GM23338 (cell line): ENCODE results near the gene ADGRF3. TPM values are rescaled to one million over a fixed set of nuclear protein-coding genes. Genes with fewer than 3 reads are reported as not detected.

Experiments used
- ATAC-seq: fragments of 200-7000 bp; cut with Tn5 transposase; 3 replicates; pipeline ENCODE4 v1.9.1; 2020
- DNase-seq: peaks from one replicate; pipeline ENCODE4 v3.0.0-alpha.2; 2015; ENCODE audit warnings: low spot score
- H2AFZ ChIP-seq: fragments of 200-600 bp; sonication (generic); 2 replicates; pipeline ENCODE4 v1.8.0; 2016; ENCODE audit warnings: antibody characterized with exemption, mild to moderate bottlenecking, moderate library complexity
- H3F3A ChIP-seq: fragments of 200-600 bp; sonication (generic); replicated peaks from 2 replicates; pipeline ENCODE4 v1.8.0; 2017; ENCODE audit warnings: antibody characterized with exemption, mixed run types, low read depth
- H3K27ac ChIP-seq: fragments of 200-600 bp; sonication (generic); 2 replicates; pipeline ENCODE4 v1.6.1; 2016; ENCODE audit warnings: low read depth
- H3K27me3 ChIP-seq: fragments of 200-600 bp; sonication (generic); 2 replicates; pipeline ENCODE4 v1.8.0; 2016; ENCODE audit warnings: mild to moderate bottlenecking, mixed run types, moderate library complexity; ENCODE audit not compliant: insufficient read depth
- H3K36me3 ChIP-seq: fragments of 200-600 bp; sonication (generic); 2 replicates; pipeline ENCODE4 v1.8.0; 2016; ENCODE audit warnings: mild to moderate bottlenecking; ENCODE audit not compliant: insufficient read depth
- H3K4me1 ChIP-seq: fragments of 200-600 bp; sonication (generic); 2 replicates; pipeline ENCODE4 v1.8.0; 2016; ENCODE audit warnings: mild to moderate bottlenecking, moderate library complexity; ENCODE audit not compliant: insufficient read depth
- H3K4me2 ChIP-seq: fragments of 200-600 bp; sonication (generic); 2 replicates; pipeline ENCODE4 v1.7.1; 2017; ENCODE audit warnings: mixed run types
- H3K4me3 ChIP-seq: fragments of 200-600 bp; sonication (generic); 2 replicates; pipeline ENCODE4 v1.6.1; 2016; ENCODE audit warnings: mixed run types
- H3K79me2 ChIP-seq: fragments of 200-600 bp; sonication (generic); replicated peaks from 2 replicates; pipeline ENCODE4 v1.8.0; 2017; ENCODE audit warnings: mild to moderate bottlenecking; ENCODE audit not compliant: insufficient read depth
- H3K9me2 ChIP-seq: fragments of 200-600 bp; sonication (generic); 2 replicates; pipeline ENCODE4 v1.8.0; 2017; ENCODE audit not compliant: insufficient read depth
- H4K20me1 ChIP-seq: fragments of 200-600 bp; sonication (generic); replicated peaks from 2 replicates; pipeline ENCODE4 v1.8.0; 2017; ENCODE audit warnings: mild to moderate bottlenecking; ENCODE audit not compliant: insufficient read depth
- H3K27ac Mint-ChIP-seq: 2 replicates; pipeline ENCODE4 v1.8.0; 2020; ENCODE audit warnings: inconsistent platforms, mild to moderate bottlenecking, moderate library complexity, mixed read lengths
- H3K27me3 Mint-ChIP-seq: 3 replicates; pipeline ENCODE4 v1.8.0; 2022; ENCODE audit warnings: low read depth, mild to moderate bottlenecking, moderate library complexity, mixed read lengths, inconsistent platforms; ENCODE audit not compliant: insufficient read depth, poor library complexity
- H3K36me3 Mint-ChIP-seq: 3 replicates; pipeline ENCODE4 v1.8.0; 2021; ENCODE audit warnings: low read depth, mild to moderate bottlenecking, inconsistent platforms, moderate library complexity, mixed read lengths
- H3K4me1 Mint-ChIP-seq: 3 replicates; pipeline ENCODE4 v1.8.0; 2020; ENCODE audit warnings: mild to moderate bottlenecking, inconsistent platforms, mixed read lengths
- H3K4me3 Mint-ChIP-seq: 3 replicates; pipeline ENCODE4 v1.8.0; 2021; ENCODE audit warnings: moderate library complexity, mild to moderate bottlenecking, inconsistent platforms, mixed read lengths
- H3K9me3 Mint-ChIP-seq: 3 replicates; pipeline ENCODE4 v1.8.0; 2020; ENCODE audit warnings: moderate library complexity, mild to moderate bottlenecking, inconsistent platforms, mixed read lengths
- CREB1 ChIP-seq: fragments of 250-450 bp; sonication (Bioruptor Pico); IDR thresholded peaks from 2 replicates; pipeline ENCODE4 v1.5.0; 2020; ENCODE audit warnings: low read depth, mild to moderate bottlenecking, moderate library complexity
- EZH2 ChIP-seq: fragments of 200-600 bp; sonication (generic); IDR thresholded peaks from one replicate; pipeline ENCODE4 v1.8.0; 2017; ENCODE audit warnings: antibody characterized with exemption, mild to moderate bottlenecking, low read depth; ENCODE audit not compliant: unreplicated experiment
- EZH2phosphoT487 ChIP-seq: fragments of 200-600 bp; sonication (generic); IDR thresholded peaks from one replicate; pipeline ENCODE4 v1.8.1; 2018; ENCODE audit warnings: antibody characterized with exemption; ENCODE audit not compliant: unreplicated experiment
- JUNB ChIP-seq: IDR thresholded peaks from one replicate; pipeline ENCODE4 v1.6.1; 2016; ENCODE audit warnings: antibody characterized with exemption; ENCODE audit not compliant: unreplicated experiment
- NANOG ChIP-seq: IDR thresholded peaks from 2 replicates; pipeline ENCODE4 v1.6.1; 2016; ENCODE audit warnings: antibody characterized with exemption, borderline replicate concordance
- POLR2AphosphoS5 ChIP-seq: IDR thresholded peaks from 2 replicates; pipeline ENCODE4 v1.6.1; 2016; ENCODE audit warnings: antibody characterized with exemption, low read depth
- STAT1 ChIP-seq: IDR thresholded peaks from one replicate; pipeline ENCODE4 v1.6.1; 2016; ENCODE audit warnings: antibody characterized with exemption; ENCODE audit not compliant: unreplicated experiment
- ZNF114 ChIP-seq: fragments of 250-450 bp; sonication (Bioruptor Pico); IDR thresholded peaks from 2 replicates; pipeline ENCODE4 v1.5.0; 2020; ENCODE audit warnings: mild to moderate bottlenecking, moderate library complexity
- ZNF331 ChIP-seq: fragments of 250-450 bp; sonication (Bioruptor Pico); IDR thresholded peaks from 2 replicates; pipeline ENCODE4 v1.5.0; 2020; ENCODE audit warnings: low read depth, mild to moderate bottlenecking, moderate library complexity
- polyA plus RNA-seq: library from polyadenylated mRNA; unstranded; fragments of >200 nt; fragmentation: Nextera tagmentation; extraction: Ambion mirVana; gene quantifications from 2 replicates; pipeline ENCODE4 v1.2.1, GENCODE V29; 2016
- total RNA-seq: library from RNA; depleted of rRNA; stranded (reverse); fragments of >200 nt; shearing (Covaris generic); gene quantifications from 2 replicates; pipeline ENCODE4 v1.2.3, GENCODE V29; 2014
- TF ChIP-seq, protein P1 (sequence below): IDR thresholded peaks from one replicate; pipeline ENCODE4 v1.6.1; 2018; ENCODE audit warnings: antibody characterized with exemption; ENCODE audit not compliant: unreplicated experiment
- TF ChIP-seq, protein P2 (sequence below): fragments of 250-450 bp; sonication (Bioruptor Pico); IDR thresholded peaks from 2 replicates; pipeline ENCODE4 v1.5.0; 2020; ENCODE audit warnings: mild to moderate bottlenecking, moderate library complexity
- TF ChIP-seq, protein P3 (sequence below), 2 experiments: fragments of 200-600 bp in 1 of 2; sonication (generic) in 1 of 2; conservative IDR thresholded peaks; 2 replicates each; pipeline versions ENCODE4 v1.5.1 to v1.6.1; 2016 to 2017; ENCODE audit warnings: antibody characterized with exemption in 2 of 2, low read depth in 2 of 2, mild to moderate bottlenecking in 2 of 2, moderate library complexity in 1 of 2
- TF ChIP-seq, protein P4 (sequence below): IDR thresholded peaks from 2 replicates; pipeline ENCODE4 v1.6.1; 2016; ENCODE audit warnings: antibody characterized with exemption

Gene ADGRF3
- total and polyA plus RNA-seq, 2 experiments from 2014 or later, result 0.38 to 0.39 TPM

DNA sequence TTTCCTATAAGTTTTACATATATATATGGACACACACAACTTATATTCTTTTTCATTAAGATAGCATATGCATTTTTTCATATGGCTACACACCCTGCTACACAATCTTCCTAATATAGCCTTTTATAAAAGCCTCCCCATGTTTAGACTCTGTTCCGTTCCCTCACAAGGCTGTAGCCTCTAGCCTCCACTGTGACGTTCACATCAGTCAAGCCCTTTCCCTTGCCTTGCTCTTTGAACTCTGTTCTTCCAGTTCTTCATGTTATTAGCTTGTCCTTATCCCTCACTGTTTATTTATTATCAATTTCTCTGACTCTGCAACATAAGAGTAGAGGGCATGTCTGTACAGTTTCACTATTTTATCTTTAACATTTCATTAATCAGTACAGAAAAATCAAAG is 63.0 kb downstream of the ADGRF3 start:
- no peaks in the 10 kb centered on the region for H3K9me2 ChIP-seq
- no peak overlapping the region for H2AFZ ChIP-seq
- Mint-ChIP-seq H3K4me3 (no peak overlapping the region), H3K27me3 (no peaks in the 10 kb centered on the region), H3K27ac (no peak overlapping the region), H3K9me3 (no peaks in the 10 kb centered on the region), H3K36me3 (peaks cover 61% of the 10 kb centered on the region), H3K4me1 (no peaks in the 10 kb centered on the region)
- H3K4me2 ChIP-seq, result no peak overlapping the region
- H3K27ac ChIP-seq, result no peak overlapping the region
- no peaks in the 10 kb centered on the region for H3K4me1 ChIP-seq
- no peaks in the 10 kb centered on the region for H3K27me3 ChIP-seq
- no peaks in the 10 kb centered on the region for H3K79me2 ChIP-seq
- no peaks in the 10 kb centered on the region; the same call in 1 of the 2 replicates for H3F3A ChIP-seq
- no peak for ATAC-seq
- H4K20me1 ChIP-seq, result peaks cover 5% of the 10 kb centered on the region; the same call in 1 of the 2 replicates
- DNase-seq, result no peak
- TF ChIP-seq, protein P1, sequence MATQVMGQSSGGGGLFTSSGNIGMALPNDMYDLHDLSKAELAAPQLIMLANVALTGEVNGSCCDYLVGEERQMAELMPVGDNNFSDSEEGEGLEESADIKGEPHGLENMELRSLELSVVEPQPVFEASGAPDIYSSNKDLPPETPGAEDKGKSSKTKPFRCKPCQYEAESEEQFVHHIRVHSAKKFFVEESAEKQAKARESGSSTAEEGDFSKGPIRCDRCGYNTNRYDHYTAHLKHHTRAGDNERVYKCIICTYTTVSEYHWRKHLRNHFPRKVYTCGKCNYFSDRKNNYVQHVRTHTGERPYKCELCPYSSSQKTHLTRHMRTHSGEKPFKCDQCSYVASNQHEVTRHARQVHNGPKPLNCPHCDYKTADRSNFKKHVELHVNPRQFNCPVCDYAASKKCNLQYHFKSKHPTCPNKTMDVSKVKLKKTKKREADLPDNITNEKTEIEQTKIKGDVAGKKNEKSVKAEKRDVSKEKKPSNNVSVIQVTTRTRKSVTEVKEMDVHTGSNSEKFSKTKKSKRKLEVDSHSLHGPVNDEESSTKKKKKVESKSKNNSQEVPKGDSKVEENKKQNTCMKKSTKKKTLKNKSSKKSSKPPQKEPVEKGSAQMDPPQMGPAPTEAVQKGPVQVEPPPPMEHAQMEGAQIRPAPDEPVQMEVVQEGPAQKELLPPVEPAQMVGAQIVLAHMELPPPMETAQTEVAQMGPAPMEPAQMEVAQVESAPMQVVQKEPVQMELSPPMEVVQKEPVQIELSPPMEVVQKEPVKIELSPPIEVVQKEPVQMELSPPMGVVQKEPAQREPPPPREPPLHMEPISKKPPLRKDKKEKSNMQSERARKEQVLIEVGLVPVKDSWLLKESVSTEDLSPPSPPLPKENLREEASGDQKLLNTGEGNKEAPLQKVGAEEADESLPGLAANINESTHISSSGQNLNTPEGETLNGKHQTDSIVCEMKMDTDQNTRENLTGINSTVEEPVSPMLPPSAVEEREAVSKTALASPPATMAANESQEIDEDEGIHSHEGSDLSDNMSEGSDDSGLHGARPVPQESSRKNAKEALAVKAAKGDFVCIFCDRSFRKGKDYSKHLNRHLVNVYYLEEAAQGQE, result no peak
- TF ChIP-seq CREB1 (CRISPR knock-in tag) (no peak), STAT1 (no peak), JUNB (no peak), ZNF114 (CRISPR knock-in tag) (no peak), EZH2 (no peak), NANOG (no peak), POLR2AphosphoS5 (no peak), EZH2phosphoT487 (no peak), ZNF331 (CRISPR knock-in tag) (no peak)
- TF ChIP-seq, protein P2, sequence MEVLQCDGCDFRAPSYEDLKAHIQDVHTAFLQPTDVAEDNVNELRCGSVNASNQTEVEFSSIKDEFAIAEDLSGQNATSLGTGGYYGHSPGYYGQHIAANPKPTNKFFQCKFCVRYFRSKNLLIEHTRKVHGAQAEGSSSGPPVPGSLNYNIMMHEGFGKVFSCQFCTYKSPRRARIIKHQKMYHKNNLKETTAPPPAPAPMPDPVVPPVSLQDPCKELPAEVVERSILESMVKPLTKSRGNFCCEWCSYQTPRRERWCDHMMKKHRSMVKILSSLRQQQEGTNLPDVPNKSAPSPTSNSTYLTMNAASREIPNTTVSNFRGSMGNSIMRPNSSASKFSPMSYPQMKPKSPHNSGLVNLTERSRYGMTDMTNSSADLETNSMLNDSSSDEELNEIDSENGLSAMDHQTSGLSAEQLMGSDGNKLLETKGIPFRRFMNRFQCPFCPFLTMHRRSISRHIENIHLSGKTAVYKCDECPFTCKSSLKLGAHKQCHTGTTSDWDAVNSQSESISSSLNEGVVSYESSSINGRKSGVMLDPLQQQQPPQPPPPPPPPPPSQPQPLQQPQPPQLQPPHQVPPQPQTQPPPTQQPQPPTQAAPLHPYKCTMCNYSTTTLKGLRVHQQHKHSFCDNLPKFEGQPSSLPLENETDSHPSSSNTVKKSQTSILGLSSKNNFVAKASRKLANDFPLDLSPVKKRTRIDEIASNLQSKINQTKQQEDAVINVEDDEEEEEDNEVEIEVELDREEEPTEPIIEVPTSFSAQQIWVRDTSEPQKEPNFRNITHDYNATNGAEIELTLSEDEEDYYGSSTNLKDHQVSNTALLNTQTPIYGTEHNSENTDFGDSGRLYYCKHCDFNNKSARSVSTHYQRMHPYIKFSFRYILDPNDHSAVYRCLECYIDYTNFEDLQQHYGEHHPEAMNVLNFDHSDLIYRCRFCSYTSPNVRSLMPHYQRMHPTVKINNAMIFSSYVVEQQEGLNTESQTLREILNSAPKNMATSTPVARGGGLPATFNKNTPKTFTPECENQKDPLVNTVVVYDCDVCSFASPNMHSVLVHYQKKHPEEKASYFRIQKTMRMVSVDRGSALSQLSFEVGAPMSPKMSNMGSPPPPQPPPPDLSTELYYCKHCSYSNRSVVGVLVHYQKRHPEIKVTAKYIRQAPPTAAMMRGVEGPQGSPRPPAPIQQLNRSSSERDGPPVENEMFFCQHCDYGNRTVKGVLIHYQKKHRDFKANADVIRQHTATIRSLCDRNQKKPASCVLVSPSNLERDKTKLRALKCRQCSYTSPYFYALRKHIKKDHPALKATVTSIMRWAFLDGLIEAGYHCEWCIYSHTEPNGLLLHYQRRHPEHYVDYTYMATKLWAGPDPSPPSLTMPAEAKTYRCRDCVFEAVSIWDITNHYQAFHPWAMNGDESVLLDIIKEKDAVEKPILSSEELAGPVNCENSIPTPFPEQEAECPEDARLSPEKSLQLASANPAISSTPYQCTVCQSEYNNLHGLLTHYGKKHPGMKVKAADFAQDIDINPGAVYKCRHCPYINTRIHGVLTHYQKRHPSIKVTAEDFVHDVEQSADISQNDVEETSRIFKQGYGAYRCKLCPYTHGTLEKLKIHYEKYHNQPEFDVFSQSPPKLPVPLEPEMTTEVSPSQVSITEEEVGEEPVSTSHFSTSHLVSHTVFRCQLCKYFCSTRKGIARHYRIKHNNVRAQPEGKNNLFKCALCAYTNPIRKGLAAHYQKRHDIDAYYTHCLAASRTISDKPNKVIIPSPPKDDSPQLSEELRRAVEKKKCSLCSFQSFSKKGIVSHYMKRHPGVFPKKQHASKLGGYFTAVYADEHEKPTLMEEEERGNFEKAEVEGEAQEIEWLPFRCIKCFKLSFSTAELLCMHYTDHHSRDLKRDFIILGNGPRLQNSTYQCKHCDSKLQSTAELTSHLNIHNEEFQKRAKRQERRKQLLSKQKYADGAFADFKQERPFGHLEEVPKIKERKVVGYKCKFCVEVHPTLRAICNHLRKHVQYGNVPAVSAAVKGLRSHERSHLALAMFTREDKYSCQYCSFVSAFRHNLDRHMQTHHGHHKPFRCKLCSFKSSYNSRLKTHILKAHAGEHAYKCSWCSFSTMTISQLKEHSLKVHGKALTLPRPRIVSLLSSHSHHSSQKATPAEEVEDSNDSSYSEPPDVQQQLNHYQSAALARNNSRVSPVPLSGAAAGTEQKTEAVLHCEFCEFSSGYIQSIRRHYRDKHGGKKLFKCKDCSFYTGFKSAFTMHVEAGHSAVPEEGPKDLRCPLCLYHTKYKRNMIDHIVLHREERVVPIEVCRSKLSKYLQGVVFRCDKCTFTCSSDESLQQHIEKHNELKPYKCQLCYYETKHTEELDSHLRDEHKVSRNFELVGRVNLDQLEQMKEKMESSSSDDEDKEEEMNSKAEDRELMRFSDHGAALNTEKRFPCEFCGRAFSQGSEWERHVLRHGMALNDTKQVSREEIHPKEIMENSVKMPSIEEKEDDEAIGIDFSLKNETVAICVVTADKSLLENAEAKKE (CRISPR knock-in tag), result no peak
- TF ChIP-seq, protein P3, sequence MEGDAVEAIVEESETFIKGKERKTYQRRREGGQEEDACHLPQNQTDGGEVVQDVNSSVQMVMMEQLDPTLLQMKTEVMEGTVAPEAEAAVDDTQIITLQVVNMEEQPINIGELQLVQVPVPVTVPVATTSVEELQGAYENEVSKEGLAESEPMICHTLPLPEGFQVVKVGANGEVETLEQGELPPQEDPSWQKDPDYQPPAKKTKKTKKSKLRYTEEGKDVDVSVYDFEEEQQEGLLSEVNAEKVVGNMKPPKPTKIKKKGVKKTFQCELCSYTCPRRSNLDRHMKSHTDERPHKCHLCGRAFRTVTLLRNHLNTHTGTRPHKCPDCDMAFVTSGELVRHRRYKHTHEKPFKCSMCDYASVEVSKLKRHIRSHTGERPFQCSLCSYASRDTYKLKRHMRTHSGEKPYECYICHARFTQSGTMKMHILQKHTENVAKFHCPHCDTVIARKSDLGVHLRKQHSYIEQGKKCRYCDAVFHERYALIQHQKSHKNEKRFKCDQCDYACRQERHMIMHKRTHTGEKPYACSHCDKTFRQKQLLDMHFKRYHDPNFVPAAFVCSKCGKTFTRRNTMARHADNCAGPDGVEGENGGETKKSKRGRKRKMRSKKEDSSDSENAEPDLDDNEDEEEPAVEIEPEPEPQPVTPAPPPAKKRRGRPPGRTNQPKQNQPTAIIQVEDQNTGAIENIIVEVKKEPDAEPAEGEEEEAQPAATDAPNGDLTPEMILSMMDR (conservative IDR thresholded peaks at IDR 0.05; ENCODE audit: low read depth in 2 of 2), result no peak
- TF ChIP-seq, protein P4, sequence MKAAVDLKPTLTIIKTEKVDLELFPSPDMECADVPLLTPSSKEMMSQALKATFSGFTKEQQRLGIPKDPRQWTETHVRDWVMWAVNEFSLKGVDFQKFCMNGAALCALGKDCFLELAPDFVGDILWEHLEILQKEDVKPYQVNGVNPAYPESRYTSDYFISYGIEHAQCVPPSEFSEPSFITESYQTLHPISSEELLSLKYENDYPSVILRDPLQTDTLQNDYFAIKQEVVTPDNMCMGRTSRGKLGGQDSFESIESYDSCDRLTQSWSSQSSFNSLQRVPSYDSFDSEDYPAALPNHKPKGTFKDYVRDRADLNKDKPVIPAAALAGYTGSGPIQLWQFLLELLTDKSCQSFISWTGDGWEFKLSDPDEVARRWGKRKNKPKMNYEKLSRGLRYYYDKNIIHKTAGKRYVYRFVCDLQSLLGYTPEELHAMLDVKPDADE, result no peak
- no peak overlapping the region for H3K4me3 ChIP-seq
- peaks cover 20% of the 10 kb centered on the region for H3K36me3 ChIP-seq
